ENCODE measurements around the gene ZNF511.

The ZNF511 gene

GRCh38 chr10:133358162-133358924 lies 49.6 kb downstream of the ZNF511 start:
- no peak overlapping the region for H3K4me3 ChIP-seq (ENCODE audit: low read depth, low read length)
- no peak for TF ChIP-seq CTCF (IDR thresholded peaks at IDR 0.05; ENCODE audit: low read depth, low read length)

GRCh38 chr10:133358925-133359310 lies 50.2 kb downstream of the ZNF511 start:
- H3K4me3 ChIP-seq (ENCODE audit: low read depth, low read length), result no peak overlapping the region
- TF ChIP-seq CTCF (IDR thresholded peaks at IDR 0.05; ENCODE audit: low read depth, low read length), result no peak

- TF ChIP-seq CTCF (IDR thresholded peaks at IDR 0.05; ENCODE audit: low read depth, low read length), result no peak
- no peak overlapping the region for H3K4me3 ChIP-seq (ENCODE audit: low read depth, low read length)
Measured at GRCh38 chr10:133359554-133359971, 50.8 kb downstream of the ZNF511 start.

- TF ChIP-seq CTCF (IDR thresholded peaks at IDR 0.05; ENCODE audit: low read depth, low read length), result no peak
- H3K4me3 ChIP-seq (ENCODE audit: low read depth, low read length), result no peak overlapping the region
Measured at GRCh38 chr10:133359972-133360610, 51.4 kb downstream of the ZNF511 start.

- no peak overlapping the region for H3K4me3 ChIP-seq (ENCODE audit: low read depth, low read length)
- no peak for TF ChIP-seq CTCF (IDR thresholded peaks at IDR 0.05; ENCODE audit: low read depth, low read length)
Measured at GRCh38 chr10:133361227-133361626, 52.5 kb downstream of the ZNF511 start.

- TF ChIP-seq CTCF (IDR thresholded peaks at IDR 0.05; ENCODE audit: low read depth, low read length), result no peak
- no peak overlapping the region for H3K4me3 ChIP-seq (ENCODE audit: low read depth, low read length)
Measured at GRCh38 chr10:133361773-133362441, 53.2 kb downstream of the ZNF511 start.

All from WI38 (cell line).